GM21526 (cell line): ENCODE data around the gene GLI3.

Experiments used
- ATAC-seq: cut with Tn5 transposase; IDR thresholded peaks from one replicate; pipeline ENCODE4 v1.9.1; 2021; ENCODE audit warnings: moderate library complexity; ENCODE audit not compliant: unreplicated experiment, low FRiP score

Gene GLI3

DNA sequence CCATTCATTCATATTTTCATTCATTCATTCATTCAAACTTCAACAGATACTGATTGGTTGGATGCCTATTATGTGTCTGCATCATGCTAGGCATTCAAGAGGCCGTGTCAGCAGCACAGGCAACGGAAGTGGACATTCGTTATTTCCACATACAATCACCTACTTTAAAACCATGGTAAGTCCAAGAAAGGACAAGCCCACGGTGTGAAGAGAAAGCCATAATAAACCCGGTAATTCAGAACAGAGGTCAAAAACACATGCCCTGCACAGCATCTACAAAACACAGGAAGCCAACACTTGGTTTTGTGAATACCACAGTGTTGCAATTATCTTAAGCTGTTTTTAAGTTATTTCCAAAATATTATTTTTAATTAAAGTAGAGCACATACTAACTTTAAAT lies 126.7 kb downstream of the GLI3 start:
- no peak for ATAC-seq

DNA sequence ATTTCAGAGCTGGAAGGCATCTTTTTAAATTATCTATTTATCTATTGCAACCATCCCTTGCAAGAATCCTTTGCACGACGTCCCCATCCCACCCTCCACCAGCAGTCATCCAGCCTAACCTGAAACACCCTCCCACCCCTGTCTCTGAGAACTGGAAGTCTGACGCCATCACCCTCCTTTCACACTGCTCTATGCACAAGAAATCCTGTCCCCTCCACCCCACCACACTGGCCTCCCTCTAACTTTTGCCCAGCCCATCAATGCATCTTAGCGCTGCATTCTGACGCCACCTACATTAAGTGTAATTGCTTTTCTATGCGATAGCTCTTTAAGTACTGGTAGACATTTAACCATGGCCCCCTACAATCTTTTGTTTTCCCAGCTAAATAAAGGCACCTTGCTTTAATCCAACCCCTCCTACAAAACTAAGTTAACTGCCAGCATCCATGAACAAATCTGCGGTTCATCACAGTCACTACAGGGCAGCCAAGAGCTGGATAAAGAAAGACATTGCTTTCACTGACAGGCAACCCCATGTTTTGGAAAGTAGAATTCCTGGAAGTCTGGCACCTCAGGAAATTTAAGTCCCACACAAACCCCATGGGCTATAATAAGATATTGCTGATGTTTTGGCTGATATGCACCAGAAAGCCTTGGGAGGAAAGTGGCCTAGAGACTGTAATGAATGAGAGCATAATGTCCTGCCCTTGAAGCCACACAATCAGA lies 128.0 kb downstream of the GLI3 start:
- no peak for ATAC-seq

DNA sequence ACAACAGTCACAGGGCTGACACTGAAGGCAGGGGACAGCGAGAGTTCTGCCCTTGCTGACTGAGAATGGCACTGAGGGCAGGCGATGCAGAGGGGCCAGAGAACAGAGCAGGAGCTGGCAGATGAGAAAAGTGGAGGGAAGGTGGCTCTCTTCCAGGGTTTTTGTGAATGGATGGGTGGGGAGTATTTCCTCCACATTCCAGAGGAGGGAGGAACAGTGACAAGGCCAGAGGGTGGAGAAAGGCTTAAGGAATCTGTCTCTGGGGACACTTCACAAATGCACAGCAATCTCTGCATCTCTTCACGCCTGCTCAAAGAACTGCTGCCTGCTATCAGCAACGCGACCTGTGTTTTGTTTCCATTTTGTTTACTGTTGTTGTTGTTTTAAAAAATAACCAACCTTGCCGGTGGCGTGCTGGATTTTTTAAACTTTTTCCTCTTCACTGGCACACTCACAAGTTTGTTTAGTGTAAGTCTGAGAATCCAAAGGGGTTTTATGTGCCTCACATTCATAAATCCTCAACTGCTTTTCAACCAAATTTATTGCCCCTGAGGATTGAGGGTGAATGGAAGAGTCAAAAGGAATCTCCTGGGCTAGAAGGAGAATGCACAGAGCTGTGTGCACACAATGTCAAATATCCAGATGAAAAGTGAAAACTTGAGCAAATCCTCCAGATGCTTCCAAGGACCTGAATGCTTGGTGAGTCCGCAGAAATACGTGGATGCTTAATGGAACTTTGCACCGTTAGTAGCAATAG lies 129.3 kb downstream of the GLI3 start:
- no peak for ATAC-seq

DNA sequence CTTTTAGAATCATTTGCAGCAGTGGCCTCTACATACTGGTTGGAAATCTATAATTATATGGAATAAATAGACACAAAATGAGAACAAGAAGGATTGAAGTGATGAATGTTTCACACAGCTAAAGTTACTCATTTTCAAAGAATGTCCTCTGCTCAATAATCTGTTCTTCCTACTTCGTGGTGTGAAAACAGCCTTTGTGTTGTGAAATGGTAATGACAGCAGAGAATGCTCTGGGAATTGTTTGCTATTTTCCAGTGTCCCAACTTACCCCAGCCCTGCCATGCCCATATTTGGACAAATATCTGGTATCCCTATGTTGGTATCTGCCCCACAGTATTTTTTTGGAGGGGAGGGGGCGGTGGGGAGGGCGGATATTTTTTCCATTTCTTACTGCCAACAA lies 130.4 kb downstream of the GLI3 start:
- ATAC-seq: no peak

DNA sequence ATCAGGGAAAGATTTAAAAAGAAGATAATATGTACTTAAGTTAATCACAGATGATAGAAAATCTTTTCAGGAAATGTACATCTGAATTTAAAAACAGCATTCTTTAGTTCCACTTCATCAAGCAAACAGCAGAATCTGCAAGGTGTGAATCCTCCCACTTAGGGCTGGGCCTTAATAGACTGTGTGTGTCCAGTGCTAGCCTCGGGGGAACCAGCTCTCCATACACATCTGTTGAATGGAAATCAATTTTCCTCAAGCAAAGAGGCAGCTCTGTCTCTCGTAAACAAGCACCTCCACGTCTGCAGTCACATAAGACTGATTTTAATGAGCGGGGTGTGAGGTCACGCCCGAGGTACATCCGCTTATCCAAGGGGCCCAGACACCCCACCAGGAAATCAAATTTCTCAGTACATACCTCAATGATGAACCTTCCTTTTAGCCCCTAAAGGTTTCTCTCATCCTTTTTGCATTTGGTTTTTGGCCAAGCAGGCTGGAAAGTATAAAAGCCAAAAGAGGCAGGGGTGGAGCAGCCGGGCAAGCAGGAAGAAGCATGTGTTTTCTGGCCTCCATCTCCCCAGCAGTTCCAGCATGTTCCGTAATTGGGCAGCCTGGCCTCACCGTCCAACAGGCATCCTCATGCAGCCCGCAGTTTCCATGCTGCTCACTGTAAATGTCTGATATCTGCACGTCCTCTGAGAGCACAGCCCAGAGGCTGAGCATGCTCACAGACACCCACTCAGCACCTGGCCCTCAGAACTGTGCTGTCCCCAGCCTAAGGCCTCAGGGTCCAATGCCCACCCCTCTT lies 131.3 kb downstream of the GLI3 start:
- no peak for ATAC-seq

DNA sequence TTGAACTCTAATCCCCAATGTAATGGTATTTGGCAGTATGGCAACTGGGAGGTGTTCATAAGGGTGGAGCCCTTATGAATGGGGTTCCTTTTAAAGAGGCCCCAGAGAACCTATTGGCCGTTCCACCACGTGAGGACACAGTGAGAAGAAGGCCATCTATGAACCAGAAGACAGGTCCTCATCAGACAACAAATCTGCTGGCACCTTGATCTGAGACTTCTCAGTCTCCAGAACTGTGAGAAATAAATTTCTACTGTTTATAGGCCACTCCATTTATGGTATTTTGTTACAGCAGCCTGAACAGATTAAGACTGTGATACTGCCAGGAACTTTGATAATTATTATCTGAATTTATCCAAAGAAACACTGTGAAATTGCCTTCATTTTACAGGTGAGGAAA lies 132.3 kb downstream of the GLI3 start:
- ATAC-seq: no peak

DNA sequence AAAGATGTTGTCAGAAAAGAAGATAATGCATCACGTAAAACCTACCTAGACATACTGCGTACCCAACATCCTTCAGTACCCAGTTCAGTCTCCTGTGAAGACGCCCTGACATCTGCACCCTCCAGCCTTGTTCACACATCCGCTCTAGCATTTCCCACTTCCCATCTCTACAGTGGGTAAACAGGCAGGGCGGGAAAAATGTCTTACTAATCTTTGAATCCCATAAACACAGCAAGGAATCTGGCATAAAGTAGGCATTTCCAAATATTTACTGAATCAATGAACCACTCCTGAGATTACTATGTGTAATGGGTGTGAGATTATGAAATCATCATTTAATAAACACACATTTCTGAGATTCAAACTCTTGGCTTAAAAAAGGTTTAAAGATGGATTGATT lies 132.8 kb downstream of the GLI3 start:
- no peak for ATAC-seq

DNA sequence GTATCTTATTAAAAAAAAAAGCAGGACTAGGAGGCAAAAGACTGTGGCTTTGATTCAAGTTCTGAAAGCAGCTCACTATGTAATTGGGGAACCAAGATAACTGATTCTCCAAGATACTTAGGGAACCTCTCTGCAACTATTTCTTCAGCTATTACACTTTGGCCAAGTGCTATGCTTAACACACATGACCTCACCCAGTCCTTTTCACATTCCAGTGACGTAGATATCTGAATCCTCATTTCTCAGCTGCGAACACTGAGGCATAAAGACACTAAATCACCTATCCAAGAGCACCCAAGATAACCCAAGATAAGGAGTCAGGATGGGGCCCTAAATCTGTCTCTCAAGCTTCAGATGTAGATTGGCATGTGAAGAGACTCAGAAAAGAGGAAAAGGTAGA lies 133.6 kb downstream of the GLI3 start:
- ATAC-seq: no peak

DNA sequence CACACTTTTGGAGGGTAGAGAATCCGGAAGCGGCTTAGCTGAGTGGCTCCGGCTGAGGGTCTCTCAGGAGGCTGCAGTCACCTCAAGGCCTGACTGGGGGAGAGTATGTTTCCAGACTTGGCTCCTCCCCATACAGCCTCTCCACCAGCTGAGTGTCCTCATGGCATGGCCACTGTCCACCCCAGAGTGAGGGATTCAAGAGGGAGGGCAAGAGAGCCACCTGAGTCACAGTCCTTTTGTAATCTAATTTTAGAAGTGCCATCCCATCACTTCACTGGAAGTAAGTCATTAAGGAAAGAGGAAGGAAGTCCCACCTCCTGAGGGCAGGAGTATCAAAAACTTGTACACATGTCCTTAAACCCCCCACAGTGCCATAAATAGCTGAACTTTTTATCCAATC lies 134.0 kb downstream of the GLI3 start:
- no peak for ATAC-seq

DNA sequence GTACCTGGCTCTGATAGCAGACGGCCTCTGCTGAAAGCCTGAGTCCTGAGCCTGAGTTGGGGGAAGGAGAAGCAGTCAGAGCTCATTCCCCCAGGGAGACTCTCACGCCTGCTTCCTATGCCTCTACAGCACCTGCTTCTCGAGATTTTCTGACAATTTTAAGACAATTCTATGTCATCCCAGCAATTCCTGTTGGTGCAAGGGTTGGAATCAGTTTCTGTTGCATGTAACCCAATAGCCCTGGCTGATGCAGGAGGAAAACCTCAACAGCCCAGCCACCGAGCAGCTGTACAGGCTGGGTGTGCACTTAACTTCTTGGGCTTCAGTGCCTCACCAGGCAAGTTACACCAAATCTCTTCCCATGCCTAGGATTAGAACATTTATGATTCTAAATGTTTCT lies 134.7 kb downstream of the GLI3 start:
- ATAC-seq: no peak

DNA sequence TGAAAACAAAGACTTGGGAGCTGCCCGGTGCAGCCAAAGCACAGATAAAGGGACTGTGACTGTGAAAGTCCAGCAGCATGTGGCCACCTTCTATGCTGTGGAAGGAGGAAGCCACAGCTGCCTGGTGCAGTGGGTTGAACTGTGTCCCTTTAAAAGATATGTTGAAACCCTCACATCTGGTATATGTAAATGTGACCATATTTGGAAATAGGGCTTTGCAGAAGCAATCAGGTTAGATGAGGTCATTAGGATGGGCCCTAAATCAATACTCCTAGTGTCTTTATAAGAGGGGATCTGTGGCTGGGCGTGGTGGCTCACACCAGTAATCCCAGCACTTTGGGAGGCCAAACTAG lies 136.9 kb downstream of the GLI3 start:
- no peak for ATAC-seq

DNA sequence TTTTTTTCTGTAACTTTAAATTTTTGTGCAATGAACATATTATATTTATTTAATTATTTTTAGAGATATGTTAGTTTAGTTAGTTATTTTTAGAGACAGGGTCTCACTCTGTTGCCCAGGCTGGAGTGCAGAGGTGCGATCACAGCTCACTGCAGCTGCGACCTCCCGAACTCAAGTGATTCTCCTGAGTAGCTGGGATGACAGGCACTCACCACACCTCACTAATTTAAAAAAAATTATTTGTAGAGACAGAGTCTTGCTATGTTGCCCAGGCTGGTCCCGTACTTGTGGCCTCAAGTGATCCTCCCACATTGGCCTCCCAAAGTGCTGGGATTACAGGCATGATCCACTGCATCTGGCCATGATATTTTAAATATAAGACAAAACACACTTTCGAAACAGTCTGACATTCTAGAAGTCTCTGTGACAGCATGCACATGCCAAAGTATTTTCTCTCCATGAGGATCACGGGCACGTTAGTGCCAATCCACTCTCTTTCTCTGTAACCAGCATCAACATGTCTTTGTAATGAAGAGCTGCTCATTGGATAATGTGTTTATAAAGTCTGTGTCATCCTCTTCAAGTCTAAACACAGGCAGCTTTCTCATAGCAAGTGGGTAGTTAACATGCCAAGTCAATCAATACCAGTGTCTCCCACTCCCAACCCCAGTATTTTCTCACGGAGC lies 137.4 kb downstream of the GLI3 start:
- ATAC-seq: no peak

DNA sequence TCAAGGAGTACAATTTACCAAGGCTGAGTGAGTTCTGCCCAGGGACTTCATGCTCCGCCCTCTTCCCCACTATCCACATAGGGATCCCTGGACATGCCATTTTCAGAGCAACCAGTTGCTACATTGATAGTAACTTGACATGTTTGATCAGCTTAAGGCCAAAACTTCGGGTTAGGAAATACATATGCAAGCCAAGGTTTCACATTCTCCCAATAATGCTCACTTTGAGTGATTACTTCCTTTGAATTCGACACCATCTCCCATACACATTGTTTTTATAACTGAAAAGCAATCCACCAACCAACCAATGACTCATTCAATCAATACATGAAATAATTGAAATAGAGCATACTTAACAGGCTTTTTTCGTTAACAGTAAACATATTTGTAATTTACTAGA lies 137.9 kb downstream of the GLI3 start:
- no peak for ATAC-seq

DNA sequence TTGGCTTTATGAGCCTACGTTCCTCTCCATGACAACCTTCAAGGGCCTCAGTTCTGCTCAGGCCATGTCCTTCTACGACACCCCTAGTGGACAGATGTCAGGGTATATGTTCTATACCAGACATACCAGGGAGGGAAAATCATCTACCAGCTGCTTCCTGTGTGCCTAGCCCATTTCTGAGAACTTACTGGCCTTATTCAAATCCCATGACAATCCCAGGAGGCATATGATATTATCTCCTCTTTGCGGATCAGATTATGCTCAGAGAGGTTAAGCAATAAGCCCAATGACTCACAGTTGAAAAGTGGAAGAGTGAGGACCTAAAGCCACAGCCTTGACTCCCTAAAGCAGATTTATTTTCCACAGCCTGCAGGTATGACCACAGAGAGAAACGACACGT lies 139.3 kb downstream of the GLI3 start:
- no peak for ATAC-seq

DNA sequence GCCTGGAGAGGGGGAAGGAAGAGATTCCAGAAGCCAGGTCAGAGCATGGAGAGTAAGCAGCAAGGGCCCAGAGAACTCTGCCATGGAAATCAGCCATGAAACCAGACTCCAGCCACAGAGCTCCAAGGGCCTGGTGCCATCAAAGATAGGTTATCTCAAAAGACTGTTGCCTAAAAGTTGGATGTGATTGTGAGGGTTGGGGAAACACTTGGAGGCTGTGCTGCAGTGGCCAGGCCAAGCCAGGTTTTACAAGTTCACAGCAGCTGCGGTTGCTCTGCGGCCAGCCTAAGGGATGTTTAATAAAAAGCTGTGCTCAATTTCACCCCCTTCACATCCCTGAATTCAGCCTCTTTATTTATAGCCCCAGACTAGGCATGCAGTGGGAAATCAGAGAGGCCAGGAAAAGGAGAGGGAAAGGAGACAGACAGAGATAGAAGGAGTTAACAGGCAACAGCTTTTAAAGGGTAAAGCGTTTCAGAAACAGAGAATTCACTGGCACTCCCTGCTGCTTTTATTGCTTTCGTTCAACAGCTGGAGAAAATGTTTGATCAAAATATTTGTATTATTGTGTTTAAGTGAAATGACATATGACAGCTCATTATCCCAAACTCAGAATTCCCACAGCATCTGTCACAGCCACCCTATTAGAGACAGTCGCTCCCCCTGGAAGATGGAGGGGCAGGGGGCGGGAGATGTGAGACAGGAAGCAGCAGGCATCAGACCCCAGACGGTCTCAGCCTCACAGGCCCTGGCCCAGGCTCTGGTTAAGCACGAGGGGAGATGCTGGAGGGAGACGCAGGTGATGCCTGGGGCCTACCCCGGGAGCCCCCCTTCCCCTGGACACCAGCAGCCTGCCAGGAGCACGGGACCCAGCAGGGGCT lies 140.1 kb downstream of the GLI3 start:
- no peak for ATAC-seq

DNA sequence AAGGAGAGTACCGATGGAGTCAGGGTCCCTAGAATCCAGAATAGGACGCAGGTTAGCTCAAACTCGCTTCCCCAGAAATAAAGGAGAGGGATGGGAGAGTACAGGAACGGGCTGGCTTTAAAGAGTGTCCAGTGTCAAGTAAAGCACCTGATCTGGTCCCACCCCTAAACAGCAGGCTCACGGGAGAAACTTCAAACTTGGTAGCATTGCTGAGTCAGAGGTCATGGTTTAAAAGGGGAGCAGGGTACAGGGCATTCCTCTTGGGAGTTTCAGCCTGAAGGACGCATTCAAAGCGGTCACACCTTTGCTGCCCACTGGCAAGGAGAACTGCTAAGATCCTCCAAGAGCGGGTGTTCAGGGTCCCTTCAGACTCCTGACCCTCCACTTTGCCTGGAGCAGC lies 140.7 kb downstream of the GLI3 start:
- ATAC-seq: no peak

DNA sequence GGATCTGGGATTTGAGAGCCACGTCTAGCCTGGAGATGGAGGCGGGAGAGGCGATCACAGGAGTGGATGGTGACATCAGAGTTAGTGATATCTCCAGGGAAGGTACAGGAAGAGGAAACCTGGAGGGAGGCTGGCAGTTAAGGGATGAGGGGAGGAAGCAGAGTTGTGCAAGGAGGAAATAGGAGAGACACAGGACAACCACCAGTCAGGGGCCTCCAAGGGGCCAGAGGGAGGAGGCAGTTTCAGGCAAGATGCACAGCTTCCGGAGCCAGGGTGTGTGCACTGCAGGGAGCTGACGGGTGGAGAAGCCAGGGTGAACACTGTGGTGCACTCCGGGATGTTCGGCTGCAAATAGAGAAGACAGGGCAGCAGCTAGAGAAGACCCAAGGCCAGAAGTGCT lies 141.2 kb downstream of the GLI3 start:
- no peak for ATAC-seq

DNA sequence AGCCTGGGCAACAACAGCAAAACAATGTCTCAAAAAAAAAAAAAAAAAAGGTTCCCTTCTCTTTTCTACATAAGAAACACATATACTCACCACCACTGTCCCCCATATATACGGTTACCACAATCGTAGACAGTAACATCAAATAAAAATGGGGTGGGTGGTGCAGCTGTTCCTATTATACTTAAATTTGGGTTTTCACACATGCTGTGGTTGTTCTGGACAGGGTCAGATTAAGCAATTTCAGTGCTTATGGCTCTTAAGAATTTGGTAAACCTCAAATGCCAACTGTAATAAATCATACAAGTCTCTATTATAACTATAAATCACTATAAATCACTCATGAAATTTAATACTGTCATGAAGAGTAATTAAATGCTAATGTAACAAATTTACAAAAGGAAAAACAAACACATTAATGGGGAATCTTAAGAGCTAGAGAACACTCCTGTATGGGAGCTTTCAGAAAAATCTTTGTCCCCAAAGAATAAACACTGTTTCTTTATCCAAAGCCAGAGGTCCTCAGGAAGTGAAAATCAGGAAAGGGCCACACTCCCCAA lies 143.6 kb downstream of the GLI3 start:
- no peak for ATAC-seq

DNA sequence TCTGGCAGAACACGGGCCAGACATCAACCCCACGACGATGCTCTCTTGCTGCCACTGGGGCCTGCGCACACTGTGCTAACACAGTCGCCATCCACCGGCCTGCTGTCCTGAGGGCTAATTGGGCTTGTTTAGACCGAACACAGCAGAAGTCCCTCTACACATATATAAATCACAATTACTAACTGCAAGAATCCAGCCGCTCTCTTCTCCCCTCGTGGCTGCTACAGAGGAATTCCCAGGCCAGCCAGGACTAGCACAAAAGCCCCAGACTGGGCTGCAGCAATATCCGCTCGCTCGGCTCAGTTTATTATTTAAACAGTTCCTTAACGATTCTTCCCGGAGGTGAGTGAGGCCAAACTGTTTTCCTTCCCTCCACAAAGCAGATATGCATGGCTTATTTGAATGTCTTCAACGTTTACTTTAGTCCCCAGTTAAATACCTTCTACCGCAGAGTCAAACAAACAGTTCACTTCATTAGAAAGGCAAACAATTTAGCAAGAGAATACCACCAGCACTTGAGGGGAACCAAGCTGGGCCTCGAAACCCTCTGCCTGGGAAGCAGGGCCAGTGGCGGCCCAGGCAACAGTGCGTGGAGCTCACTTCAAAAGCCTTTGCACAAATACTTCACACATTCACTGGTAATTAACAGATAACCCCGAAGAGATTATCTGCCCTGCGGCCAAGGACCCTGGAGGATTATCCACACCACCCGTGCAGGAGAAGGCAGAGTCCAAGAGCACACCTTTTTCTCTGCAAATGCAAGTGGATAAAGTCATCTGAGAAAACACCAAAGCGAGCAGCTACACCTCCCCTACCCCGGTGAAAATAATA lies 145.3 kb downstream of the GLI3 start:
- no peak for ATAC-seq
